CD4-positive, alpha-beta T cell treated with Interleukin-17A for 4 hours (primary cell): Measurements from ENCODE around the gene RASAL2.

Source experiments
- DNase-seq: peaks from one replicate; pipeline ENCODE4 v3.0.0-alpha.2; 2020; ENCODE audit warnings: mixed read lengths

Gene RASAL2

GRCh38 chr1:178470411-178470960, 376.6 kb downstream of the RASAL2 start:
- no peak for DNase-seq

- DNase-seq: no peak
Observed at GRCh38 chr1:178472531-178472930, 378.6 kb downstream of the RASAL2 start.

- DNase-seq: no peak
Observed at GRCh38 chr1:178477373-178477772, 383.5 kb downstream of the RASAL2 start.

GRCh38 chr1:178477841-178478240, 383.9 kb downstream of the RASAL2 start:
- DNase-seq: no peak

- DNase-seq: no peak
Observed at GRCh38 chr1:178483251-178483957, 389.5 kb downstream of the RASAL2 start.

- DNase-seq: no peak
Observed at GRCh38 chr1:178484698-178485225, 390.9 kb downstream of the RASAL2 start.

- no peak for DNase-seq
Observed at GRCh38 chr1:178485541-178485981, 391.7 kb downstream of the RASAL2 start.

GRCh38 chr1:178486100-178487069, 392.5 kb downstream of the RASAL2 start:
- no peak for DNase-seq

- DNase-seq: no peak
Observed at GRCh38 chr1:178487070-178487615, 393.2 kb downstream of the RASAL2 start.

GRCh38 chr1:178488393-178488792, 394.5 kb downstream of the RASAL2 start:
- no peak for DNase-seq

- DNase-seq: no peak
Observed at GRCh38 chr1:178489399-178489798, 395.5 kb downstream of the RASAL2 start.

- DNase-seq: no peak
Observed at GRCh38 chr1:178490136-178490535, 396.2 kb downstream of the RASAL2 start.

- DNase-seq: no peak
Observed at GRCh38 chr1:178490967-178491366, 397.1 kb downstream of the RASAL2 start.

- no peak for DNase-seq
Observed at GRCh38 chr1:178491721-178492120, 397.8 kb downstream of the RASAL2 start.

GRCh38 chr1:178492341-178492740, 398.4 kb downstream of the RASAL2 start:
- no peak for DNase-seq

GRCh38 chr1:178493301-178493741, 399.4 kb downstream of the RASAL2 start:
- DNase-seq: no peak

GRCh38 chr1:178494569-178494971, 400.7 kb downstream of the RASAL2 start:
- DNase-seq: no peak

- DNase-seq: no peak
Observed at GRCh38 chr1:178495158-178495557, 401.3 kb downstream of the RASAL2 start.

GRCh38 chr1:178495741-178496409, 402.0 kb downstream of the RASAL2 start:
- no peak for DNase-seq

GRCh38 chr1:178496410-178497135, 402.7 kb downstream of the RASAL2 start, which contains the start of gene CLEC20A:
Gene CLEC20A, minus strand, starts transcription at chr1:178496964. Its CDS starts 25 bp downstream, at chr1:178496939.
- DNase-seq: no peak

GRCh38 chr1:178497903-178498478, 404.1 kb downstream of the RASAL2 start:
- DNase-seq: no peak
